ENCODE results near the gene COPS6.

- no peak for TF ChIP-seq FOXM1 (IDR thresholded peaks at IDR 0.05; ENCODE audit: borderline replicate concordance)
- no peak for TF ChIP-seq NFRKB (IDR thresholded peaks at IDR 0.05)
- TF ChIP-seq SUZ12 (IDR thresholded peaks at IDR 0.05), result no peak
- no peak for TF ChIP-seq SP1 (IDR thresholded peaks at IDR 0.05)
- no peak for TF ChIP-seq ELF4 (IDR thresholded peaks at IDR 0.05)
- TF ChIP-seq FOXK2 (IDR thresholded peaks at IDR 0.05), result no peak
- 0 out of 2 replicates have a peak, but pooled peaks have one; percentile 17 for TF ChIP-seq ZNF384 (IDR thresholded peaks at IDR 0.05)
- TF ChIP-seq FOXA1 (IDR thresholded peaks at IDR 0.05), result no peak
- TF ChIP-seq ARNT (IDR thresholded peaks at IDR 0.05), result no peak
- TF ChIP-seq BHLHE40 (IDR thresholded peaks at IDR 0.05; ENCODE audit: borderline replicate concordance), result no peak
- no peak for TF ChIP-seq LEF1 (IDR thresholded peaks at IDR 0.05; ENCODE audit: borderline replicate concordance)
- peak; percentile 15; the same call in 1 of the 2 replicates for TF ChIP-seq PKNOX1 (IDR thresholded peaks at IDR 0.05)
Measured at GRCh38 chr7:100082978-100083377, 5.8 kb upstream of the COPS6 start.

Measured in HEK293T (cell line).